DND-41 (cell line): Measurements from ENCODE around the gene ADGRB3.

ENCODE experiments used
- ATAC-seq: fragments of 200-7000 bp; cut with Tn5 transposase; 3 replicates; pipeline ENCODE4 v1.9.1; 2021; ENCODE audit warnings: low read depth; ENCODE audit not compliant: insufficient read depth
- DNase-seq: peaks from one replicate; pipeline ENCODE4 v3.0.0-alpha.2; 2020
- H2AFZ ChIP-seq: 2 replicates; pipeline ENCODE4 v1.6.0; 2012; ENCODE audit warnings: low read depth, low read length
- H3K27ac ChIP-seq: 2 replicates; pipeline ENCODE4 v1.5.1; 2012; ENCODE audit warnings: low read length, inconsistent platforms
- H3K27me3 ChIP-seq: fragments of 200-600 bp; sonication (generic); 2 replicates; pipeline ENCODE4 v1.6.0; 2012; ENCODE audit warnings: low read length, mild to moderate bottlenecking, inconsistent platforms; ENCODE audit not compliant: insufficient read depth, poor library complexity
- H3K36me3 ChIP-seq: 2 replicates; pipeline ENCODE4 v1.5.1; 2012; ENCODE audit warnings: low read length, inconsistent platforms; ENCODE audit not compliant: insufficient read depth
- H3K4me1 ChIP-seq: 2 replicates; pipeline ENCODE4 v1.5.1; 2012; ENCODE audit warnings: mild to moderate bottlenecking, low read length; ENCODE audit not compliant: insufficient read depth
- H3K4me2 ChIP-seq: 2 replicates; pipeline ENCODE4 v1.6.0; 2012; ENCODE audit warnings: mild to moderate bottlenecking, moderate library complexity, low read length, inconsistent platforms; ENCODE audit not compliant: insufficient read depth
- H3K4me3 ChIP-seq, 2 experiments: fragments of 200-600 bp in 1 of 2; shearing (Covaris generic) in 1 of 2; 2 replicates each; pipeline ENCODE4 v1.5.1; 2012 to 2016; ENCODE audit warnings: inconsistent platforms in 2 of 2, low read length in 2 of 2, mild to moderate bottlenecking in 2 of 2, low read depth in 1 of 2, moderate library complexity in 1 of 2
- H3K79me2 ChIP-seq: 2 replicates; pipeline ENCODE4 v1.6.0; 2012; ENCODE audit warnings: low read length, inconsistent platforms; ENCODE audit not compliant: insufficient read depth
- H3K9ac ChIP-seq: 2 replicates; pipeline ENCODE4 v1.6.0; 2012; ENCODE audit warnings: low read depth, mild to moderate bottlenecking, inconsistent platforms, low read length, moderate library complexity
- H3K9me3 ChIP-seq: 2 replicates; pipeline ENCODE4 v1.5.1; 2012; ENCODE audit warnings: low read length, moderate library complexity, mild to moderate bottlenecking, inconsistent platforms; ENCODE audit not compliant: insufficient read depth, severe bottlenecking
- H4K20me1 ChIP-seq: 2 replicates; pipeline ENCODE4 v1.6.0; 2012; ENCODE audit warnings: low read length; ENCODE audit not compliant: insufficient read depth
- EZH2 ChIP-seq: IDR thresholded peaks from 3 replicates; pipeline ENCODE4 v1.6.1; 2012; ENCODE audit warnings: borderline replicate concordance, low read depth, mild to moderate bottlenecking, moderate library complexity, low read length, inconsistent platforms; ENCODE audit not compliant: severe bottlenecking
- TF ChIP-seq, protein P1 (sequence below): IDR thresholded peaks from 2 replicates; pipeline ENCODE4 v1.5.1; 2012; ENCODE audit warnings: borderline replicate concordance, low read length, moderate library complexity, mild to moderate bottlenecking; ENCODE audit not compliant: poor library complexity, severe bottlenecking; ENCODE audit errors: extremely low read depth

The ADGRB3 gene

DNA sequence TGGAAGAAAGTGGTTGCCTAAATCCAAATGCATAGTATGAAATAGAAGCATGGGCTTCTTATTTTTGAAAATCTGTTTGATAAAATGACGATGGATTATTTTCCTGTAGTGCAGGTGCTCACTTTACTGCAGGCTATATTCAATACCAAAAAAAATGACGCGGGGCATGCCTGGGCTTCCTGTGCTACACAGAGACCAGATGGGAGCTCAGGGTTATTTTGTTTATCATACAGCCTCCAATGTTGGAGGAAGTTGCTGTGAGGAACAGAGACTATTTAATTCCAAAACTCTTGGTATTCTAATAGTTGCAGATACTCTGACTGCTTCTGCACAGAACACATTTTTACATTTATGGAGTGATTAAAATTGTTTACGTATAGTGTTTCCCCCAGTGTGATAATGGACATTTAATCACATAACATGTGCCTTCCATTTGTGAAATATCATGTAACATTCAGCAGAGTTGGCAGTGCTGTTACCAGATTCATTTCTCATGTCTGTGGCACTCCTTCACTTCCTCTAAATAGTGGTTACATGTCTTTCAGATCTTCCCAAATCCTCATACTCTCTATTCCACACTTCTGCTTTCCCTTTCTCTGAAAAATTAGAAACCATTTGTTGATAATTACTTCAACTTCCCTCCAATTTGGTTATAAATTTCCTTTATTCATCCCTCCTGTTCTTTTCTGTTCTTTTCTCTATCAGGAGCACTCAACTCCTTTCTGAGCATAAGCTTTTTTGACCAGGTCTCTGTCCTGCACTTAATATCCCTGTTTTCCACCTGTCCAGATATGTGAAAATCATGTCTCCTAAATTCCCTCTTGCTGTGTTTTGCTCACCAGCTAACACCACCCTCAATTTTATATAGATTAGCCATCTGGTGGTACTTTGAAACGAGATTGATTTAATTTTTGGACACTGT, 121.6 kb downstream of the ADGRB3 start:
- no peak for TF ChIP-seq EZH2
- TF ChIP-seq, protein P1, sequence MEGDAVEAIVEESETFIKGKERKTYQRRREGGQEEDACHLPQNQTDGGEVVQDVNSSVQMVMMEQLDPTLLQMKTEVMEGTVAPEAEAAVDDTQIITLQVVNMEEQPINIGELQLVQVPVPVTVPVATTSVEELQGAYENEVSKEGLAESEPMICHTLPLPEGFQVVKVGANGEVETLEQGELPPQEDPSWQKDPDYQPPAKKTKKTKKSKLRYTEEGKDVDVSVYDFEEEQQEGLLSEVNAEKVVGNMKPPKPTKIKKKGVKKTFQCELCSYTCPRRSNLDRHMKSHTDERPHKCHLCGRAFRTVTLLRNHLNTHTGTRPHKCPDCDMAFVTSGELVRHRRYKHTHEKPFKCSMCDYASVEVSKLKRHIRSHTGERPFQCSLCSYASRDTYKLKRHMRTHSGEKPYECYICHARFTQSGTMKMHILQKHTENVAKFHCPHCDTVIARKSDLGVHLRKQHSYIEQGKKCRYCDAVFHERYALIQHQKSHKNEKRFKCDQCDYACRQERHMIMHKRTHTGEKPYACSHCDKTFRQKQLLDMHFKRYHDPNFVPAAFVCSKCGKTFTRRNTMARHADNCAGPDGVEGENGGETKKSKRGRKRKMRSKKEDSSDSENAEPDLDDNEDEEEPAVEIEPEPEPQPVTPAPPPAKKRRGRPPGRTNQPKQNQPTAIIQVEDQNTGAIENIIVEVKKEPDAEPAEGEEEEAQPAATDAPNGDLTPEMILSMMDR = no peak
- no peak overlapping the region for H3K4me3 ChIP-seq
- no peak overlapping the region for H3K9ac ChIP-seq
- H3K9me3 ChIP-seq = no peaks in the 10 kb centered on the region
- no peaks in the 10 kb centered on the region for H3K36me3 ChIP-seq
- no peaks in the 10 kb centered on the region for H3K79me2 ChIP-seq
- ATAC-seq = no peak
- no peaks in the 10 kb centered on the region for H4K20me1 ChIP-seq
- no peaks in the 10 kb centered on the region for H3K27me3 ChIP-seq
- H3K4me1 ChIP-seq = no peaks in the 10 kb centered on the region
- DNase-seq = no peak
- no peak overlapping the region for H3K4me2 ChIP-seq
- no peak overlapping the region for H3K27ac ChIP-seq
- H2AFZ ChIP-seq = no peak overlapping the region

DNA sequence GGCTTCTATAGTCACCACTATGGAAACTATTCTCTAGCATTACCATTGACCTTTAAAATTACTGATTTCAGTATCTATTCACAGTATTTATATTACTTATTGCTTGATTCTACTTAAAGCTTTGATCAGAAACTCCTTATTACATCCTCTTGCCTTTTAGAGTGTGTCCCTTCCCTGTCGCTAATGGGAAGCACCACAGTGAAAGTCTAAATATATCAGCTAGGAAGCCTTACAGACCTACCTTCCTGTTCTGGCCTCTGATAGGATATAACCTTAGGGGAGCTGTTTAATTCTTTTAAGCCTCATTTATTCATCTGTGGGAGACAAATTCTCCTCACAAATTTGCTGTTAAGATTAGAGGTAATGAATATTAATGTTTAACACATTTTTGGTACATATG, 122.7 kb downstream of the ADGRB3 start:
- Histone ChIP-seq H4K20me1 (no peaks in the 10 kb centered on the region), H3K27me3 (no peaks in the 10 kb centered on the region), H3K36me3 (no peaks in the 10 kb centered on the region), H3K4me1 (no peaks in the 10 kb centered on the region), H3K9ac (no peak overlapping the region), H3K9me3 (no peaks in the 10 kb centered on the region), H2AFZ (no peak overlapping the region), H3K27ac (no peak overlapping the region), H3K4me3 (no peak overlapping the region), H3K79me2 (no peaks in the 10 kb centered on the region), H3K4me2 (no peak overlapping the region)
- DNase-seq = no peak
- ATAC-seq = no peak
- TF ChIP-seq, protein P1 = no peak
- no peak for TF ChIP-seq EZH2

DNA sequence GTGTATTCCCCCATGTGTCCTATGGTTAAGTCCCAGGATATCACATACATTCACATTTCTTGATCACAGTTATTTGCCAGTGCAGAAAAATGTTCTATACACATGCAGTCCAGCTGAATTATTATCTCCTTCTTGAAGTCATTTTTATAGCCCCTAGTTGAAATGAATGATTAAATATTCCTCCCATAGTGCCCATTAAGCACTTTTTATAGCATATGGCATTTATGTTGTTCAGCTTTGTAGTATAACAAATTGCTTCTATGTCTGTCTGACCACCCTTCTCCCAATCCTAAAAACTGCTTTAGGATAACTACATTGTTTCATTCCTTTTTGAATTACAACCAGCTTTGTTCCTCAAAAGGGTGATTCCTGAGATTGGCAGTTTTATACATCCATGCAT, 123.5 kb downstream of the ADGRB3 start:
- no peaks in the 10 kb centered on the region for H3K9me3 ChIP-seq
- H3K27me3 ChIP-seq = no peaks in the 10 kb centered on the region
- H2AFZ ChIP-seq = no peak overlapping the region
- H3K79me2 ChIP-seq = no peaks in the 10 kb centered on the region
- H3K4me2 ChIP-seq = no peak overlapping the region
- H3K9ac ChIP-seq = no peak overlapping the region
- DNase-seq = no peak
- no peak overlapping the region for H3K27ac ChIP-seq
- TF ChIP-seq, protein P1 = no peak
- no peak for TF ChIP-seq EZH2
- H3K36me3 ChIP-seq = no peaks in the 10 kb centered on the region
- H3K4me3 ChIP-seq = no peak overlapping the region
- no peak for ATAC-seq
- H4K20me1 ChIP-seq = no peaks in the 10 kb centered on the region
- H3K4me1 ChIP-seq = no peaks in the 10 kb centered on the region
